ENCODE data around the gene BIRC2. TPM values are rescaled to one million over a fixed set of nuclear protein-coding genes. Genes with fewer than 3 reads are reported as not detected.

Gene BIRC2
- total RNA-seq, 1 donor from 2014 or later, result 46.0 TPM

DNA sequence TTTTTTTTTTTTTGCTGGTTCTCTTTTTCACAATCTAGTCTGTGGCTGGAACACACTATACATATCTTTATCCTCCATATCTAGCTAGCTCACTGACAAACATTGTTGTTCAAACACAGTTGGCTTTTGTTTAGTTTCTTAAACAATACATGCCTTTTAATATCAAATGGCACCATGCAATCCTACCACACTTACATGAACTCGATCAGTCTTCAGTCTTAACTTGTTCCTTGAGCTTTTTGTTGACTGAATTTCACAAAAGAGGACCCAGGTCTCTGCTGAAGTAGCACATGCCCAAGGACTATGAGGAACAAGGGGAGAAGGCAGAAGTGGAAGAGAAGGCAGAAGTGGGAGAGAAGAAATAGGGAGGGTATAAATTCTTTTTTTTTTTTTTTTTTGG, 80.1 kb downstream of the BIRC2 start:
- H3K27ac Mint-ChIP-seq (ENCODE audit: unreplicated experiment), result peak overlapping the region; percentile 29
- peaks cover 38% of the 10 kb centered on the region for H3K4me1 Mint-ChIP-seq (ENCODE audit: unreplicated experiment)
- peaks cover 8% of the 10 kb centered on the region for H3K36me3 Mint-ChIP-seq (ENCODE audit: unreplicated experiment)
- H3K9me3 Mint-ChIP-seq (ENCODE audit: unreplicated experiment), result peaks cover 3% of the 10 kb centered on the region
- no peak for TF ChIP-seq CTCF (IDR thresholded peaks at IDR 0.05)
- no peak overlapping the region for H3K4me3 Mint-ChIP-seq (ENCODE audit: unreplicated experiment)
- DNase-seq (ENCODE audit: extremely low spot score, unreplicated experiment), result no peak
- no peaks in the 10 kb centered on the region for H3K27me3 Mint-ChIP-seq (ENCODE audit: unreplicated experiment)

Other genes starting within 250 kb of the BIRC2 start
- 126 and 128 TPM in 2 replicates for gene YAP1, start 236.8 kb upstream of the BIRC2 start, total RNA-seq
- gene BIRC3, start 29.7 kb upstream of the BIRC2 start, total RNA-seq, result 1.0 and 1.5 TPM in 2 replicates
- gene TMEM123, start 105.6 kb downstream of the BIRC2 start, total RNA-seq, result 244 and 250 TPM in 2 replicates
- not detected in 2 replicates for gene MMP7, start 183.5 kb downstream of the BIRC2 start, total RNA-seq

Data from osteocyte (in vitro differentiated cells).